Sigmoid colon (tissue), 4 donors: Measurements from ENCODE around the gene ELF4.
A peak's percentile ranks its signal among the peaks of the same experiment; 100 is the strongest.

Experiments
- EP300 ChIP-seq, 4 donors: sonication (generic); formaldehyde crosslinking; IDR thresholded peaks; one replicate each; pipeline ENCODE4 v1.6.1; 2017; ENCODE audit warnings: antibody characterized with exemption in 4 of 4
- POLR2A ChIP-seq, 2 donors: fragments of 450-650 bp; IDR thresholded peaks; one replicate each; pipeline ENCODE4 v1.6.1; 2016; ENCODE audit warnings: antibody characterized with exemption in 2 of 2, mild to moderate bottlenecking in 2 of 2, moderate library complexity in 2 of 2
- POLR2AphosphoS5 ChIP-seq, 4 donors: sonication (generic); formaldehyde crosslinking; IDR thresholded peaks; one replicate each; pipeline ENCODE4 v1.6.1; 2017; ENCODE audit warnings: antibody characterized with exemption in 4 of 4
- TF ChIP-seq, protein P1 (sequence below), 4 experiments: fragments of 450-650 bp in 3 of 4; fragments of 200-600 bp in 1 of 4; IDR thresholded peaks; one replicate each; pipeline ENCODE4 v1.5.1; 2016 to 2019; ENCODE audit warnings: antibody characterized with exemption in 4 of 4, mild to moderate bottlenecking in 3 of 4, moderate library complexity in 2 of 4

GRCh38 chrX:130085551-130086446 lies 24.5 kb downstream of the ELF4 start:
- TF ChIP-seq, protein P1, sequence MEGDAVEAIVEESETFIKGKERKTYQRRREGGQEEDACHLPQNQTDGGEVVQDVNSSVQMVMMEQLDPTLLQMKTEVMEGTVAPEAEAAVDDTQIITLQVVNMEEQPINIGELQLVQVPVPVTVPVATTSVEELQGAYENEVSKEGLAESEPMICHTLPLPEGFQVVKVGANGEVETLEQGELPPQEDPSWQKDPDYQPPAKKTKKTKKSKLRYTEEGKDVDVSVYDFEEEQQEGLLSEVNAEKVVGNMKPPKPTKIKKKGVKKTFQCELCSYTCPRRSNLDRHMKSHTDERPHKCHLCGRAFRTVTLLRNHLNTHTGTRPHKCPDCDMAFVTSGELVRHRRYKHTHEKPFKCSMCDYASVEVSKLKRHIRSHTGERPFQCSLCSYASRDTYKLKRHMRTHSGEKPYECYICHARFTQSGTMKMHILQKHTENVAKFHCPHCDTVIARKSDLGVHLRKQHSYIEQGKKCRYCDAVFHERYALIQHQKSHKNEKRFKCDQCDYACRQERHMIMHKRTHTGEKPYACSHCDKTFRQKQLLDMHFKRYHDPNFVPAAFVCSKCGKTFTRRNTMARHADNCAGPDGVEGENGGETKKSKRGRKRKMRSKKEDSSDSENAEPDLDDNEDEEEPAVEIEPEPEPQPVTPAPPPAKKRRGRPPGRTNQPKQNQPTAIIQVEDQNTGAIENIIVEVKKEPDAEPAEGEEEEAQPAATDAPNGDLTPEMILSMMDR (IDR thresholded peaks at IDR 0.05), result no peak
- TF ChIP-seq EP300 (IDR thresholded peaks at IDR 0.05) (no peak), POLR2A (IDR thresholded peaks at IDR 0.05) (no peak), POLR2AphosphoS5 (IDR thresholded peaks at IDR 0.05) (peak in 1 of 4 donors; percentile 30)
